SU-DHL-6 (cell line): ENCODE data around the gene CHMP5.

Source experiments
- CTCF ChIP-seq: fragments of 200-600 bp; sonication (generic); IDR thresholded peaks from one replicate; pipeline ENCODE4 v1.5.1; 2017; ENCODE audit warnings: antibody characterized with exemption, mild to moderate bottlenecking, low read length, moderate library complexity; ENCODE audit not compliant: insufficient read depth, poor library complexity, severe bottlenecking
- EZH2phosphoT487 ChIP-seq: fragments of 200-600 bp; sonication (generic), shearing (Covaris generic); conservative IDR thresholded peaks from 2 replicates; pipeline ENCODE4 v1.6.1; 2018; ENCODE audit warnings: mild to moderate bottlenecking, antibody characterized with exemption, low read length, moderate library complexity, mixed read lengths

- TF ChIP-seq CTCF (no peak), EZH2phosphoT487 (no peak)
Observed at GRCh38 chr9:33320568-33321261, 55.9 kb downstream of the CHMP5 start.
